Measurements from ENCODE around the gene ZNF384.

DNA sequence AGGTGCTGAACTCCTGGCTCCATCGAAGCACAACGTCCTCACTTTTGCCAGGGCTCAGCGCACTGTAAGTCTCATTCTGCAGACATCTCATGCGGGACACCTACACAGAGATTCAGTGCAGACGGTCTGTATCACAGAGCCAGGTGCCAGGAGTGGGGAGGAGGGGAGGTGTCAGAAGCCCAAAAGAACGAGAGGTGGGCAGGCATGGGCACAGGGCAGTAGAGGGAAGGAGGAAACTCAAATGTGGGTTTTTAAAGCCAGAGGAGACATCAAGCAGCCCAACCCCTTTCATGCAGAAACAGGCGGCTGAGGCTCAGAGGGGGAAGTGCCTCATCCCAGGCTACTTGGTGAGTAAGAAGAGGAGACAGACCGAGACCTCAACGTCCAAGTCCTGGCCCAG, 50.9 kb downstream of the ZNF384 start:
- TF ChIP-seq GATA2 (IDR thresholded peaks at IDR 0.05; ENCODE audit: low read depth, low read length) (no peak), GATA3 (IDR thresholded peaks at IDR 0.05; ENCODE audit: low read depth, low read length) (no peak)

Data from SH-SY5Y (cell line).